HepG2 (cell line): Measurements from ENCODE around the gene CNNM4. TPM values are rescaled to one million over a fixed set of nuclear protein-coding genes. Genes with fewer than 3 reads are reported as not detected.

Experiments used
- BRCA1 ChIP-seq: sonication (generic); formaldehyde crosslinking; IDR thresholded peaks from 2 replicates; pipeline ENCODE4 v1.4.0; 2020; ENCODE audit warnings: missing genetic modification reagents
- CEBPB ChIP-seq: IDR thresholded peaks from 2 replicates; pipeline ENCODE4 v1.6.1; 2011; ENCODE audit warnings: low read depth, low read length, improper control_type of control experiment, borderline replicate concordance
- NR0B2 ChIP-seq: sonication (generic); formaldehyde crosslinking; IDR thresholded peaks from 2 replicates; pipeline ENCODE4 v1.4.0; 2020; ENCODE audit warnings: mild to moderate bottlenecking, missing genetic modification reagents
- NR1H2 ChIP-seq: sonication (generic); formaldehyde crosslinking; IDR thresholded peaks from 2 replicates; pipeline ENCODE4 v1.8.1; 2022; ENCODE audit warnings: low read depth, missing genetic modification reagents, borderline replicate concordance
- SALL2 ChIP-seq: sonication (generic); formaldehyde crosslinking; IDR thresholded peaks from 2 replicates; pipeline ENCODE4 v1.8.1; 2023; ENCODE audit warnings: mild to moderate bottlenecking, missing genetic modification reagents, inconsistent platforms
- SP5 ChIP-seq: IDR thresholded peaks from 2 replicates; pipeline ENCODE4 v1.6.1; 2016; ENCODE audit warnings: low read depth, borderline replicate concordance
- TMF1 ChIP-seq: sonication (generic); formaldehyde crosslinking; IDR thresholded peaks from 2 replicates; pipeline ENCODE4 v1.8.1; 2022; ENCODE audit warnings: low read depth, missing genetic modification reagents
- ZFP82 ChIP-seq: sonication (generic); formaldehyde crosslinking; IDR thresholded peaks from 2 replicates; pipeline ENCODE4 v1.5.1; 2020; ENCODE audit warnings: mild to moderate bottlenecking, missing genetic modification reagents, borderline replicate concordance
- ZNF713 ChIP-seq: sonication (generic); formaldehyde crosslinking; IDR thresholded peaks from 2 replicates; pipeline ENCODE4 v1.4.0; 2020; ENCODE audit warnings: mild to moderate bottlenecking, missing genetic modification reagents
- polyA plus RNA-seq, 8 experiments: library from polyadenylated mRNA; depleted of rRNA in 3 of 8; stranded (reverse) in 7 of 8; unstranded in 1 of 8; fragments of >200 nt; fragmentation: Illumina TruSeq in 4 of 8; extraction: Trizol in 4 of 8; gene quantifications; 2 replicates each; pipeline versions ENCODE4 v1.2.1 to v1.2.3, GENCODE V29; 2011 to 2016; ENCODE audit warnings: low read depth in 4 of 8, missing spikeins in 1 of 8, mixed read lengths in 1 of 8; ENCODE audit not compliant: insufficient read depth in 1 of 8
- total RNA-seq, 5 experiments: library from RNA; depleted of rRNA; stranded (reverse); fragments of >200 nt; fragmentation: Illumina TruSeq; extraction: Trizol; gene quantifications; 2 replicates each; pipeline ENCODE4 v1.2.3, GENCODE V29; 2016; ENCODE audit warnings: low read depth in 1 of 5
- TF ChIP-seq, protein P1 (sequence below): sonication (generic); formaldehyde crosslinking; IDR thresholded peaks from 2 replicates; pipeline ENCODE4 v1.4.0; 2020; ENCODE audit warnings: missing genetic modification reagents, low read depth, mild to moderate bottlenecking, borderline replicate concordance
- TF ChIP-seq, protein P2 (sequence below): conservative IDR thresholded peaks from 2 replicates; pipeline ENCODE4 v1.6.1; 2018; ENCODE audit warnings: missing genetic modification reagents
- TF ChIP-seq, protein P3 (sequence below): sonication (generic); formaldehyde crosslinking; IDR thresholded peaks from 2 replicates; pipeline ENCODE4 v1.5.0; 2020; ENCODE audit warnings: missing genetic modification reagents

Gene CNNM4
- total and polyA plus RNA-seq, 2 of the 13 experiments (the other 11 are each of a cell fraction or from before 2014, with no cell fraction given): 5.9 to 8.4 TPM

DNA sequence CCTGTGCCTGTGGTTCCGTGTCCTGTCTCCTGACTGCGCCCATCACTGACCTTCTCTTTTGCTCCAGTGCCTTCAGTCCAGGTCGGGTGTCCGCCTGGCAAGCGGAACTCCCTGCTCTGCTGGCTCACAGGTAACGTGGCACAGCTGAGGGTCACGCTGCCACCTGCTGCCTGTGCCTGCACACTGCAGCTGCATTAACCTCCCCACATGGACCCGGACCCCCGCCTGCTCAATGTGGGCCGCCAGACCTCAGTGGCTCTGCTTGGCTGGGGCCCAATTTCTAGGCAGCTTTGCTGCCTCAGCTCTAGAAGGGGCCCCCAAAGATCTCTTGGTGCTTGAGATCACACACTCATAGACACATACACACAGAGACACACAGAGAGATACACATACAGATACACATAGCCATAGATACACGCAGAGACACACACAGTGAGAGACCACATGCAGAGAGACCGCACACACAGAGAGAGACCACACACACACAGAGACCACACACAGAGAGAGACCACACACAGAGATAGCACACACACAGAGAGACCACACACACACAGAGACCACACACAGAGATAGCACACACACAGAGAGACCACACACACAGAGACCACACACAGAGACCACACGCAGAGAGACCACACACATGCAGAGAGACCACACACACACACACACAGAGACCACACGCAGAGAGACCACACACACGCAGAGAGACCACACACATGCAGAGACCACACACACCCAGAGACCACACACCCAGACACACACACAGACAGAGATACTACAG lies 40.5 kb downstream of the CNNM4 start (continued):
- TF ChIP-seq BRCA1 (CRISPR knock-in tag): no peak
- TF ChIP-seq SP5 (CRISPR knock-in tag): no peak
- TF ChIP-seq, protein P1, sequence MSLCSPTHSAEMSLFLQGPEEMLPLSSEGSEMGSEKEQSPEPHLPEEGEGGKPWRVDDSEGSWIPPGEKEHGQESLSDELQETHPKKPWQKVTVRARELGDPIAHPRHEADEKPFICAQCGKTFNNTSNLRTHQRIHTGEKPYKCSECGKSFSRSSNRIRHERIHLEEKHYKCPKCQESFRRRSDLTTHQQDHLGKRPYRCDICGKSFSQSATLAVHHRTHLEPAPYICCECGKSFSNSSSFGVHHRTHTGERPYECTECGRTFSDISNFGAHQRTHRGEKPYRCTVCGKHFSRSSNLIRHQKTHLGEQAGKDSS (CRISPR knock-in tag): peak; percentile 57; the same call in 1 of the 2 replicates
- TF ChIP-seq ZFP82: no peak
- TF ChIP-seq SALL2 (CRISPR knock-in tag): no peak
- TF ChIP-seq TMF1 (CRISPR knock-in tag): no peak
- TF ChIP-seq CEBPB: no peak
- no peak for TF ChIP-seq ZNF713 (CRISPR knock-in tag)
- no peak for TF ChIP-seq NR0B2
- TF ChIP-seq, protein P2, sequence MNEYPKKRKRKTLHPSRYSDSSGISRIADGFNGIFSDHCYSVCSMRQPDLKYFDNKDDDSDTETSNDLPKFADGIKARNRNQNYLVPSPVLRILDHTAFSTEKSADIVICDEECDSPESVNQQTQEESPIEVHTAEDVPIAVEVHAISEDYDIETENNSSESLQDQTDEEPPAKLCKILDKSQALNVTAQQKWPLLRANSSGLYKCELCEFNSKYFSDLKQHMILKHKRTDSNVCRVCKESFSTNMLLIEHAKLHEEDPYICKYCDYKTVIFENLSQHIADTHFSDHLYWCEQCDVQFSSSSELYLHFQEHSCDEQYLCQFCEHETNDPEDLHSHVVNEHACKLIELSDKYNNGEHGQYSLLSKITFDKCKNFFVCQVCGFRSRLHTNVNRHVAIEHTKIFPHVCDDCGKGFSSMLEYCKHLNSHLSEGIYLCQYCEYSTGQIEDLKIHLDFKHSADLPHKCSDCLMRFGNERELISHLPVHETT (CRISPR knock-in tag): no peak
- TF ChIP-seq, protein P3, sequence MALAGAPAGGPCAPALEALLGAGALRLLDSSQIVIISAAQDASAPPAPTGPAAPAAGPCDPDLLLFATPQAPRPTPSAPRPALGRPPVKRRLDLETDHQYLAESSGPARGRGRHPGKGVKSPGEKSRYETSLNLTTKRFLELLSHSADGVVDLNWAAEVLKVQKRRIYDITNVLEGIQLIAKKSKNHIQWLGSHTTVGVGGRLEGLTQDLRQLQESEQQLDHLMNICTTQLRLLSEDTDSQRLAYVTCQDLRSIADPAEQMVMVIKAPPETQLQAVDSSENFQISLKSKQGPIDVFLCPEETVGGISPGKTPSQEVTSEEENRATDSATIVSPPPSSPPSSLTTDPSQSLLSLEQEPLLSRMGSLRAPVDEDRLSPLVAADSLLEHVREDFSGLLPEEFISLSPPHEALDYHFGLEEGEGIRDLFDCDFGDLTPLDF (CRISPR knock-in tag): no peak
- TF ChIP-seq NR1H2 (CRISPR knock-in tag): no peak
